ENCODE results near the gene AMH. TPM values are rescaled to one million over a fixed set of nuclear protein-coding genes. Genes with fewer than 3 reads are reported as not detected.

The AMH gene
- total RNA-seq, 2 experiments from 2014 or later, result 14.8 to 49.7 TPM

DNA sequence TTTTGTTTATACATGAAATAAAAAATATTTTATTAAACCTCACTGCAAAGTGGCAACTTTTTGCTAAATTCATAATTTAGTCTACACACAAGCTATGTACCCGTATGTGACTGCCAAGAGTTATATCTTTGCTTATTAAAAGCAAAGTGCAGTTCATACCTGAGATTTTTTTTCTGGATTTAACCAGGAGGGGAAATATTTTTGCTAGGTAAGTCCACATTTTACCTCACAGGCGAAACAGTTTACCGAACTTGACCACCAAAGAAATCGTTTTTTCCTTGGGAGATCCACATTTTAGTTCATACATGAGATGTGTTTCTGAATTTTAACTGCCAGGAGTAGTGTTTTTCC is 19.3 kb downstream of the AMH start:
- peaks cover 37% of the 10 kb centered on the region for H3K36me3 ChIP-seq (ENCODE audit: insufficient read depth, low read length)
- peak overlapping the region; percentile 87 for H3K4me3 ChIP-seq (ENCODE audit: low read depth, low read length, poor library complexity, severe bottlenecking)
- DNase-seq (ENCODE audit: low spot score), result no peak
- no peak for TF ChIP-seq EZH2phosphoT487 (IDR thresholded peaks at IDR 0.05; ENCODE audit: borderline replicate concordance, low read depth, low read length)
- TF ChIP-seq, protein P1, sequence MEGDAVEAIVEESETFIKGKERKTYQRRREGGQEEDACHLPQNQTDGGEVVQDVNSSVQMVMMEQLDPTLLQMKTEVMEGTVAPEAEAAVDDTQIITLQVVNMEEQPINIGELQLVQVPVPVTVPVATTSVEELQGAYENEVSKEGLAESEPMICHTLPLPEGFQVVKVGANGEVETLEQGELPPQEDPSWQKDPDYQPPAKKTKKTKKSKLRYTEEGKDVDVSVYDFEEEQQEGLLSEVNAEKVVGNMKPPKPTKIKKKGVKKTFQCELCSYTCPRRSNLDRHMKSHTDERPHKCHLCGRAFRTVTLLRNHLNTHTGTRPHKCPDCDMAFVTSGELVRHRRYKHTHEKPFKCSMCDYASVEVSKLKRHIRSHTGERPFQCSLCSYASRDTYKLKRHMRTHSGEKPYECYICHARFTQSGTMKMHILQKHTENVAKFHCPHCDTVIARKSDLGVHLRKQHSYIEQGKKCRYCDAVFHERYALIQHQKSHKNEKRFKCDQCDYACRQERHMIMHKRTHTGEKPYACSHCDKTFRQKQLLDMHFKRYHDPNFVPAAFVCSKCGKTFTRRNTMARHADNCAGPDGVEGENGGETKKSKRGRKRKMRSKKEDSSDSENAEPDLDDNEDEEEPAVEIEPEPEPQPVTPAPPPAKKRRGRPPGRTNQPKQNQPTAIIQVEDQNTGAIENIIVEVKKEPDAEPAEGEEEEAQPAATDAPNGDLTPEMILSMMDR (conservative IDR thresholded peaks at IDR 0.05; ENCODE audit: low read length), result no peak
- no peaks in the 10 kb centered on the region for H3K9me3 ChIP-seq (ENCODE audit: low read length)
- TSS peak; percentile 75 for BruUV-seq (replicated peaks)
- H3K4me2 ChIP-seq (ENCODE audit: low read length), result peak overlapping the region; percentile 82
- peaks cover 4% of the 10 kb centered on the region; the same call in 1 of the 2 replicates for H4K20me1 ChIP-seq (ENCODE audit: insufficient read depth, low read length)
- H3K4me1 ChIP-seq (ENCODE audit: insufficient read depth, low read length, poor library complexity, severe bottlenecking), result peaks cover 50% of the 10 kb centered on the region
- intact Hi-C loops (cut with micrococcal nuclease; ENCODE audit: unreplicated experiment), result no loop called here
- peaks cover 48% of the 10 kb centered on the region for H3K79me2 ChIP-seq (ENCODE audit: insufficient read depth, low read depth, low read length)
- POLR2A ChIA-PET, result interaction anchor here (1.0 kb wide), 1 partner anchor 9 kb away, joined by 7 read pairs; no protein-coding TSS in a partner anchor
- CTCF ChIA-PET (ENCODE audit: unreplicated experiment), result no interaction called here
- peak overlapping the region; percentile 25 for H3K27ac ChIP-seq (ENCODE audit: low read depth, low read length, poor library complexity, severe bottlenecking)
- peak overlapping the region; percentile 77; the same call in 1 of the 2 replicates for H2AFZ ChIP-seq (ENCODE audit: low read length)
- H3K9me2 ChIP-seq (ENCODE audit: insufficient read depth, low read length), result no peaks in the 10 kb centered on the region

DNA sequence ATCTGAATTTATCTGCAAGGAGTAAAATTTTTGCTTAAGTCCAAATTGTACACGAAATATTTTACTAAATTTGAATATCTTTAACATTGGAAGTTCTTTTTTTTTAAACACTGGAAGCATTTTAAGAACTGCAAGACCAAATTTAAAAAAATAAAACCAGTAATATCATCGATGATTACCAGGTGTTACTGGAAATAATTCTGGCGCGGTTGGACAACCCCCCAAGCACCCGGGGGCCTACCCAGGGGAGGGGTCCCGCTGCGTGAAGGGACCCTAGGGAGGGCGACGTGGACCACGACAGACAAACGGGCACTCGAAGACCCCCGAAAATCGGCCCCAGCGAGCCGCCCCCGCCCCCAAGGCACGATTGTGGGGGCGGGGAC is 19.7 kb downstream of the AMH start:
- TF ChIP-seq, protein P1 (conservative IDR thresholded peaks at IDR 0.05; ENCODE audit: low read length), result no peak
- TF ChIP-seq EZH2phosphoT487 (IDR thresholded peaks at IDR 0.05; ENCODE audit: borderline replicate concordance, low read depth, low read length), result no peak
- POLR2A ChIA-PET, result no interaction called here
- peak overlapping the region; percentile 25 for H3K27ac ChIP-seq (ENCODE audit: low read depth, low read length, poor library complexity, severe bottlenecking)
- no peaks in the 10 kb centered on the region for H3K9me3 ChIP-seq (ENCODE audit: low read length)
- peak overlapping the region; percentile 82 for H3K4me2 ChIP-seq (ENCODE audit: low read length)
- CTCF ChIA-PET (ENCODE audit: unreplicated experiment), result no interaction called here
- no peaks in the 10 kb centered on the region for H3K9me2 ChIP-seq (ENCODE audit: insufficient read depth, low read length)
- DNase-seq (ENCODE audit: low spot score), result no peak
- H3K36me3 ChIP-seq (ENCODE audit: insufficient read depth, low read length), result peaks cover 40% of the 10 kb centered on the region
- H3K79me2 ChIP-seq (ENCODE audit: insufficient read depth, low read depth, low read length), result peaks cover 48% of the 10 kb centered on the region
- BruUV-seq (replicated peaks), result no TSS peak
- peak overlapping the region; percentile 87 for H3K4me3 ChIP-seq (ENCODE audit: low read depth, low read length, poor library complexity, severe bottlenecking)
- peaks cover 4% of the 10 kb centered on the region; the same call in 1 of the 2 replicates for H4K20me1 ChIP-seq (ENCODE audit: insufficient read depth, low read length)
- intact Hi-C loops (cut with micrococcal nuclease; ENCODE audit: unreplicated experiment), result no loop called here
- peak overlapping the region; percentile 77; the same call in 1 of the 2 replicates for H2AFZ ChIP-seq (ENCODE audit: low read length)
- peaks cover 53% of the 10 kb centered on the region for H3K4me1 ChIP-seq (ENCODE audit: insufficient read depth, low read length, poor library complexity, severe bottlenecking)

DNA sequence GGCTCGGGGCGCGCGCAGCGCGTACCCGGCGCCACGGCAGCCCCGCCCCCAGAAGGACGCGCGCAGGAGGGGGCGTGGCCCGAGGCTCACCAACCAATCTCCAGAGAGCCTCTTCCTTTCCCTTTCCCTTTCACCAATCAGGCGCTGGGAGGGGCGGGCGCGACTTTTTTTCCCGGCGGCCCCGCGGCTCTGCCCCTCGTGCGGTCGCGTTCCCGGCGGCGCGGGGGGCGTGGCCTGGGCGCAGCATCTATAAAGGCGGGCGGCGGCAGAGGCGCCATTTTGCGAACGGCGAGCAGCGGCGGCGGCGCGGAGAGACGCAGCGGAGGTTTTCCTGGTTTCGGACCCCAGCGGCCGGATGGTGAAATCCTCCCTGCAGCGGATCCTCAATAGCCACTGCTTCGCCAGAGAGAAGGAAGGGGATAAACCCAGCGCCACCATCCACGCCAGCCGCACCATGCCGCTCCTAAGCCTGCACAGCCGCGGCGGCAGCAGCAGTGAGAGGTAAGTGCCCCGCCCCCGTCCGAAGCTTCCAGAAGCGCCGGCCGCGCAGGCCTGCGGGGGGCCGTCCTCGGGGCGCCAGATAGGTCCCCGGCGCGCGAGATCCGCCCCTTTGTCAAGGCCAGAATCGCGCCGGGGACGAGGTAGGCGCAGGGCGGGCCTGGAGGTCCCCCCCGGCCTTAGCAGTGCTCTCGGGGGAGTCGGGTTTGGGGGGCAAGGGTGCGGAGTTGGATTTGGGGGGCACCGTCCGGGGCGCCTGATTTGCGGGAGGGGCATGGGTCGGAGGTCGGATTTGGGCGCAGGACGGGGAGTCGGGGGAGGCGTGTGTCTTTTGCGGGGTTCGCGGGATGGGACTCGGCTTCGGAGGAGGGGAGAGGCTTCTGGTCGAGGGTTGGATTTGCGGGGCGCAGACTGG is 20.4 kb downstream of the AMH start:
- BruUV-seq (replicated peaks), result no TSS peak
- H3K79me2 ChIP-seq (ENCODE audit: insufficient read depth, low read depth, low read length), result peaks cover 55% of the 10 kb centered on the region
- intact Hi-C loops (cut with micrococcal nuclease; ENCODE audit: unreplicated experiment), result no loop called here

More for the DNA sequence above, 20.4 kb downstream of the AMH start:
- Histone ChIP-seq H3K9me3 (ENCODE audit: low read length) (no peaks in the 10 kb centered on the region), H2AFZ (ENCODE audit: low read length) (no peak overlapping the region), H3K9me2 (ENCODE audit: insufficient read depth, low read length) (no peaks in the 10 kb centered on the region), H3K27ac (ENCODE audit: low read depth, low read length, poor library complexity, severe bottlenecking) (peak overlapping the region; percentile 93), H4K20me1 (ENCODE audit: insufficient read depth, low read length) (peaks cover 10% of the 10 kb centered on the region), H3K36me3 (ENCODE audit: insufficient read depth, low read length) (peaks cover 46% of the 10 kb centered on the region), H3K4me2 (ENCODE audit: low read length) (peak overlapping the region; percentile 98), H3K4me1 (ENCODE audit: insufficient read depth, low read length, poor library complexity, severe bottlenecking) (peaks cover 53% of the 10 kb centered on the region), H3K4me3 (ENCODE audit: low read depth, low read length, poor library complexity, severe bottlenecking) (peak overlapping the region; percentile 87)
- ChIA-PET CTCF (ENCODE audit: unreplicated experiment) (no interaction called here), POLR2A (interaction anchor here (2.7 kb wide), 1 partner anchor 10 kb away, joined by 11 read pairs; no protein-coding TSS in a partner anchor)
- peak; percentile 96 for DNase-seq (ENCODE audit: low spot score)
- TF ChIP-seq, protein P1 (conservative IDR thresholded peaks at IDR 0.05; ENCODE audit: low read length), result no peak; the same call in 1 of the 2 replicates
- TF ChIP-seq EZH2phosphoT487 (IDR thresholded peaks at IDR 0.05; ENCODE audit: borderline replicate concordance, low read depth, low read length), result no peak
